HG03520 (cell line): ENCODE results near the gene COX10.
"Not testable (repeated sequence)": the region's sequence is repeated elsewhere in the genome, so short reads cannot be mapped to it uniquely, and the experiment has no call there.

Experiments
- ATAC-seq: cut with Tn5 transposase; IDR thresholded peaks from one replicate; pipeline ENCODE4 v1.9.1; 2021; ENCODE audit warnings: mild to moderate bottlenecking, moderate library complexity; ENCODE audit not compliant: unreplicated experiment

COX10 gene

DNA sequence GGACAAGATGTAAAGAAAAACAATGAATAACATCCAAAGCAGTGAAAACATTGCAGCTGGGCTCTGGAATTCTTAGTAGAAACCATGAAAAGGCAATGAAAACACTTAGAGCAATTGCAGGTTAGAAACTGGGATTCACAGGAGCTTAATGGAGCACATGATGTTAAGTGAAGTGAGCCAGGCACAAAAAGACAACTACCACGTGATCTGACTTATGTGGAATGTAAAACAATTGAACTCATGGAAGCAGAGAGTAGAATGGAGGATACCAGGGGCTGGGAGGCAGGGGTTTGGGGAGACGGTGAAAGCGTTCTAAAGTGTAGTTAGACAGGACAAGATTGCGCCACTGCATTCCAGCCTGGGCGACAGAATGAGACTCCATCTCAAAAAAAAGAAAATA is 170.0 kb downstream of the COX10 start:
- ATAC-seq = not testable (repeated sequence)

GRCh38 chr17:14245002-14245401 is 175.7 kb downstream of the COX10 start:
- no peak for ATAC-seq

DNA sequence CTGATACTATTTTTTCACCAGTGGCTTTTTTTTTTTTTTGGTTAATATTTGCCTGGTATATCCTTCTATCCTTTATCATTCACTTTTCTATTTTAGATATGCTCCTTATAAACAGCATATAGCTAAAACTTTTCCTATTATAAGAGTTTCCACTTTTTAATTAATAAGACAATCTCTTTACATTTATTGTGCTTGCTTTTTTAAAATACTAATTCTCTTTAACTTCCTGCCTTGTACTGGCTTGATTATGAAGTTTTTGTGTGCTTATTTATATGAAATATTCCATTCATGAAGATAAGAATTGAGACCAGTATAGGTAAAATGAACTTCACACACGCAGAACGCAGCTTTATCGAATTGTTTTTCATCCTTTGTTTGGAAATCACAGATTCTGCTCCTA is 176.3 kb downstream of the COX10 start:
- ATAC-seq = no peak
